ENCODE measurements around the gene WDR27.

DNA sequence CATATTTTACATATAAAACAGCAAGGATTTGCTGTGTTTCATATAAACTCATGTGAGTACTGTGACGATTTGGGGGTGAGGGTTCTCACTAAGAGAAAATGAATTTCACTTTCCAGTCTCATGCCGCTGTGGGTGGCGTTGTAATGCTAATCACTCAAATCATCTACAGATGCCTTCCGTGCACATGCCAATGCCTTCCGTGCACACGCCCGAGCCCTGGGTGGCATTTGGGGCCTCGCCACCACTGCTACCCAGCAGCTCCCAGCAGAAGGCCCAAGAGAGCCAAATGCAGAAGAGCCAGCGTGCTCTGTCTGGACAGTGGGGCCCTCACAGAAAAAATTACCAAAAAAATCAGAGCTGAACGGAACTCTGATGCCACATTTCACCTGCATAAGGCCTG lies 53.7 kb downstream of the WDR27 start:
- TF ChIP-seq, protein P1, sequence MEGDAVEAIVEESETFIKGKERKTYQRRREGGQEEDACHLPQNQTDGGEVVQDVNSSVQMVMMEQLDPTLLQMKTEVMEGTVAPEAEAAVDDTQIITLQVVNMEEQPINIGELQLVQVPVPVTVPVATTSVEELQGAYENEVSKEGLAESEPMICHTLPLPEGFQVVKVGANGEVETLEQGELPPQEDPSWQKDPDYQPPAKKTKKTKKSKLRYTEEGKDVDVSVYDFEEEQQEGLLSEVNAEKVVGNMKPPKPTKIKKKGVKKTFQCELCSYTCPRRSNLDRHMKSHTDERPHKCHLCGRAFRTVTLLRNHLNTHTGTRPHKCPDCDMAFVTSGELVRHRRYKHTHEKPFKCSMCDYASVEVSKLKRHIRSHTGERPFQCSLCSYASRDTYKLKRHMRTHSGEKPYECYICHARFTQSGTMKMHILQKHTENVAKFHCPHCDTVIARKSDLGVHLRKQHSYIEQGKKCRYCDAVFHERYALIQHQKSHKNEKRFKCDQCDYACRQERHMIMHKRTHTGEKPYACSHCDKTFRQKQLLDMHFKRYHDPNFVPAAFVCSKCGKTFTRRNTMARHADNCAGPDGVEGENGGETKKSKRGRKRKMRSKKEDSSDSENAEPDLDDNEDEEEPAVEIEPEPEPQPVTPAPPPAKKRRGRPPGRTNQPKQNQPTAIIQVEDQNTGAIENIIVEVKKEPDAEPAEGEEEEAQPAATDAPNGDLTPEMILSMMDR (IDR thresholded peaks at IDR 0.05), result no peak
- TF ChIP-seq POLR2A (IDR thresholded peaks at IDR 0.05) (no peak), POLR2AphosphoS5 (IDR thresholded peaks at IDR 0.05) (no peak)

Data from sigmoid colon (tissue), 4 donors.